GM19397 (cell line): ENCODE results near the gene ADISSP.

Experiments used
- ATAC-seq: cut with Tn5 transposase; IDR thresholded peaks from one replicate; pipeline ENCODE4 v1.9.1; 2021; ENCODE audit warnings: mild to moderate bottlenecking, moderate library complexity; ENCODE audit not compliant: unreplicated experiment

ADISSP gene

DNA sequence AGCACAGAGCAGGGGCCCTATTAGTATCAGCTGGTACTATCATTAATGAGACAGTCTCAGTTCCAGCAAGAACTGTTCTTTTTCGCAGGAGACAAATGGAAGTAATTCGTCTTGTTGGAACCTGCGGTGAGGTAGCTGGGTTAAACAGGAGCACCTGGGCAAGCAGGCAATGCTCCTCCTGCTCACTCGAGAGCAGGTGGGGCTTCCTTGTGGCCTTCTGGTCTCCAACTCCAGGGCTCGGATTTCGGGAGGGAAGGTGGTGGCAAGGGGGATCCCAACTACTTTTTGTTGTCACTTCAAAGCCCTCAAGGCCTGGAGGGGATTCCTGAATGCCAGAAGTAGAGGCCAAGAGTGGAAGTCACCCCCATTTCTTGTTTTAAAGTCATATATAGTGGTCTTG lies 15.0 kb upstream of the ADISSP start:
- no peak for ATAC-seq

GRCh38 chr20:3781153-3781910 lies 13.8 kb upstream of the ADISSP start, which contains the start of gene SPEF1:
Gene SPEF1 (minus strand): TSS chr20:3781448. CDS start chr20:3781287, 161 bp downstream.
- peak; percentile 47 for ATAC-seq

DNA sequence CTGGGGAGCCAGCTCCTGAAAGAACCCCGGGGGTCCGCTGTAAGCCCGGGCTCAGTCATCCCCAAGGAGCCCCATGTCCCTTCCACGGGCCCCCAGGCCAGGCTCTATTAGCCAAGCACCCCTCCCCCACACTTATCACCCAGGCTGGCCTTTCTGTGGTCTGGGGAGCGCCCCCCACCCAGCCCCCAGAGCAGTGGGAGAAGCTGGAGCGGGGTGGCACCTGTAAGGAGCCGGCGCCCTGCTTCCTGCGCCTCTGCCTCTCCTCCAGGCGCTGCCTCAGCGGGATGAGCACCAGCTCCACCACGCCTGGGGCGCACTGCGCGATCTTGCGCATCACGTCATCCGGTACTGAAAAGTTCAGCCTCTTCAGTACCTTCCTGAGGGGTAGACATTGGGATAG lies 11.4 kb upstream of the ADISSP start:
- ATAC-seq: no peak

GRCh38 chr20:3777716-3778629 lies 10.4 kb upstream of the ADISSP start:
- ATAC-seq: no peak

GRCh38 chr20:3777381-3777715 lies 9.8 kb upstream of the ADISSP start:
- ATAC-seq: no peak

- no peak for ATAC-seq
Measured at GRCh38 chr20:3775457-3776108, 8.0 kb upstream of the ADISSP start.

DNA sequence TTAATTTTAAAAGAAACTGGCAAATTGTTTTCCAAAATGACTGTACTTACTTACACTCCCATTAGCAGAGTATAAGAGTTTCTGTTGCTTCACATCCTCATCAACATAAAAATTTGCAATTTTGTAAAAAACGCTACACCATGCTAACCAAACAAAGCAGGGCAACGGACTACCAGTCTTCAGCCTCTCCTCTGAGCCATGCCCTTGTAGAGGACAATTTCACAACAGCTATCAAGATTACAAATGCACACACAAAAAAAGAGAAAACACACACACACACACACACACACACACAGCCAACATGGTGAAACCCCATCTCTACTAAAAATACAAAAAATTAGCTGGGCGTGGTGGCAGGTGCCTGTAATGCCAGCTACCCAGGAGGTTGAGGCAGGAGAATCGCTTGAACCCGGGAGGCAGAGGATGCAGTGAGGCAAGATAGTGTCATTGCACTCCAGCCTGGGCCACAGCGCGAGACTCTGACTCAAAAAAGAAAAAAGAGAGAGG lies 4.1 kb upstream of the ADISSP start:
- ATAC-seq: no peak

DNA sequence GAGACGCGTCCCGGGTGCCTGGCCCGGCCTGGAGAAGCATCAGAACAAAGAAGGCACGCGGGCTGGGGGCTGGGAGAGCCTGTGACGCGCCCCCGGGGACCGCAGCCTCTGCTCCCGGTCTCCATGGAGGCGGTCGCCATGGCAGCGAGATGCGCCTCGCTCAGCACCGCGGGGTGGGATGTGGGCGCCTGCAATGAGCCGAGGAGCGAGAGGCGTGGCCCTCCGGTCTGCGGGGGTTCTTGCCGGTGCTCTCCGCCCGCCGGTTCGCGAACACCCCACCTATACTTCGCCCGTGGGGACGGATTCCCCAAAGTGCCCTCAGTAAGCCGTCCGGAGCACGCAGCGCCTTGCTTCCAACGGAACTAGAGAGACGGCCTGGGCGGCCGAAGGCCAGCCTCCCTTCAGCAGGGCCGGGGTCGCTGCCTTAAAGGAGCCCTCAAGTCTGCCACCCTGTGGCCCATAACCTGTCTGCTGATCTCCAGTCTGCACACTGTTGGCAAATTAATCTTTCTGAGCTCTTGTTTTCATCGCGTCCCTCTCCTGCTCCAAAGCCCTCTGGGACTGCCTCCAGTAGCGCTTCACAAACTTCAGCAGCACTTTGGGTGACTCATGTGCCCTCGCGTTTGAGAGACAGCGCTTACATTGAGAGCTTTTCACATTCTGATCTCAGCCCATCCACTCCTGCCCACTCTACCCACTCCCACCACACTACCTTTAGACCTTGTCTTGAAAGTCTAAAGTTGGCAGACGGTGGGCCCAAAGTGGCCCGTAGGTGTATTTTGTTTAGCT lies 983 bp upstream of the ADISSP start:
- ATAC-seq: peak; percentile 30

GRCh38 chr20:3767110-3767426 lies 485 bp downstream of the ADISSP start:
- no peak for ATAC-seq

- no peak for ATAC-seq
Measured at GRCh38 chr20:3766422-3767109, 987 bp downstream of the ADISSP start.

GRCh38 chr20:3765171-3765882 lies 2.2 kb downstream of the ADISSP start:
- ATAC-seq: no peak

DNA sequence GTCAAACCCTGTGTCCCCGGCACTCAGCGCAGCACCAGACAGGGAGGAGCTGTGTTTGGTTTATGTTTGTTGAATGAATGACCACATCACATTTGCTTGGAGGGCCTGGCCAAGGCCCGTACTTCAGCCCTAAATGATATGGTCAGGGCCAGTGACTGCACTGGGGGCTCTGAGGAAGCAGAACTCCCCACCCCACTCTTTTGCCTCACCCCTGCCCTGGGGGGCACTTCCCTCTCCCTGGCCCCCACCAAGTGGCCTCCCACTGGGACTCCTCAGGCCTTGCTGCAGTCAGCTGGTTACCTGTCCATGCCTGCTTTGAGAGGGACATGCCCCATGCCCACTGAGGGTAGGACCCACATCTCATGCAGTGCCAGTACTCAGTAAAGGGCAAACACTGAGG lies 2.9 kb downstream of the ADISSP start:
- ATAC-seq: no peak

GRCh38 chr20:3763671-3764601 lies 3.6 kb downstream of the ADISSP start:
- ATAC-seq: no peak

DNA sequence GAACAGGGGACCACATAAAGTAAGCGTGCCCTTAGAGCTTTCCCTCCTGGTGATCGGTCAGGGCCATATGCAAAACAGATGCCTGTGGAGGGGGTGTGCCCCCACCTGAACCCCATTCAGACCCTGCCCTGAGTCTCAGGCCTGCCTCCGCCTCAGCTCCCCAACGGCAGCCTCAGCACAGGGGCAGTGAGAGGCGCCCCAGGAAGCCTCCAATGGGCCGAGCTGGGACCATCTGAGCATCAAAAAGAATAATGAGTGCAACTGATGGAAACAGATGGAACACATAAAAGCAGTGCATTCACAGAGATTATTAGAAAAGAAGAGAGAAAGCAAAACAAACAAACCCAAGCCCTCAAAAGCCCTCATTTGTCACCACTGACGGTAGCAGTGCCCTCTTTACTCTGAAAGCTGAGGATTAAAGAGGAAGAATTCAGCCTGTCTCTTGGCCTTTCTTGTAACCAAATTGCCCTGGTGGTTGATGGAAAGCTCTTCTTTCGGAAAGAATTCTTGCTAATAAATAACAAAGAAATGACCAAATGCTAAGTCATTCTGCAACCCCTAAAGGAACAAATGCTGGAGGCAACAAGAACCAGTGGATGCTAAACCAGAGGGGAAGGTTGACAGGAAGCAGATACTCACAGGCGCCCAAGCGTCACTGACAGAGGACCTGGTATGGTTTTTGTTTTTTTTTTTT lies 6.8 kb downstream of the ADISSP start:
- no peak for ATAC-seq

GRCh38 chr20:3759884-3760283 lies 7.7 kb downstream of the ADISSP start:
- ATAC-seq: no peak

- no peak for ATAC-seq
Measured at GRCh38 chr20:3759316-3759823, 8.2 kb downstream of the ADISSP start.

GRCh38 chr20:3758566-3758965 lies 9.0 kb downstream of the ADISSP start:
- no peak for ATAC-seq

GRCh38 chr20:3757268-3757667 lies 10.3 kb downstream of the ADISSP start:
- no peak for ATAC-seq
